Measurements from ENCODE around the gene AGPAT4. TPM values are rescaled to one million over a fixed set of nuclear protein-coding genes. Genes with fewer than 3 reads are reported as not detected.

Gene AGPAT4
- total RNA-seq, 1 donor from 2014 or later = 8.3 TPM

DNA sequence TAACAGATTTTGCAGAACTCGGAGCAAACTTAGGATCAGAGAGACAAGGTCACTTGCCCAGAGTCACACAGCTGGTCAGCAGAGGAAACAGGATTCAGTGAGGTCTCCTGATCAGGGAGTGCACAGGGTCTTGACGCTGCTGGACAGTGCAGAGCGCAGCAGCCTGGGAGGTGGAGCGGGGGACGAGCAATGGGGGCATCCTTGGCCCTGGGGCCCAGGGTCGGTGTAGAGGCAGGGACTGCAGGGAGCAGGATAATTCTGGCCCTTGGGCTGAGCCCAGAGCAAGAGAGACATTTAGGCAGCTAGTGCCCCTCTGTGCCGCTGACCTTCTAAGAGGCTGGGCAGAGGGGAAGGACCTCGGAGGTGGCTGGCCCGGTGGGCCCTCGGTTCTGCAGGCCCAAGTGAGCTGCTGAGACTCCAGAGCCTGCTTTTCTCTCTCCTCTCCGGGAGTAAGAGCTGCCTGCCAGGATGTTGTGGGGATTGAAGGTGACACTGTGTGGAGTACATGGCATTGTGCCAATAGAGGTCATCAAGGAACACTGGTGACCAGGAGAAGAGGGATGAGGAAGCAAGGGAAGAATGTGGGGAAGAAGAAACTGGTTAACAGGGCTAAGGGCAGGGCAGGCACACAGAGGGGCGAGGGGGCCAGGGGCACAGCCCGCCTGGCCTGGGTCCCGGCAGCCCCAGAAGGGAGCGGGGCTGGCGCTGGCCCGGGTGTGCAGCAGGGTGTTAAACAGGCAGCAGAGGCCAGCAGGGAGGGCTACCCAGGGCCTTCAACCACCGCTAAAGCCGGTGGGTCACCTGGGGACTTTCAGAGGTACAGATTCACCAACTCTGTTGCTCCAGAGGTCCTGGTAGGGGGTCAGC, 122.0 kb downstream of the AGPAT4 start:
- Mint-ChIP-seq H3K4me3 (ENCODE audit: unreplicated experiment) (no peak overlapping the region), H3K9me3 (ENCODE audit: unreplicated experiment) (peaks cover 3% of the 10 kb centered on the region), H3K27ac (ENCODE audit: unreplicated experiment) (no peak overlapping the region), H3K36me3 (ENCODE audit: unreplicated experiment) (peaks cover 4% of the 10 kb centered on the region), H3K27me3 (ENCODE audit: unreplicated experiment) (no peaks in the 10 kb centered on the region), H3K4me1 (ENCODE audit: unreplicated experiment) (no peaks in the 10 kb centered on the region)
- no peak for DNase-seq (ENCODE audit: extremely low spot score, unreplicated experiment)
- TF ChIP-seq CTCF (IDR thresholded peaks at IDR 0.05) = no peak

DNA sequence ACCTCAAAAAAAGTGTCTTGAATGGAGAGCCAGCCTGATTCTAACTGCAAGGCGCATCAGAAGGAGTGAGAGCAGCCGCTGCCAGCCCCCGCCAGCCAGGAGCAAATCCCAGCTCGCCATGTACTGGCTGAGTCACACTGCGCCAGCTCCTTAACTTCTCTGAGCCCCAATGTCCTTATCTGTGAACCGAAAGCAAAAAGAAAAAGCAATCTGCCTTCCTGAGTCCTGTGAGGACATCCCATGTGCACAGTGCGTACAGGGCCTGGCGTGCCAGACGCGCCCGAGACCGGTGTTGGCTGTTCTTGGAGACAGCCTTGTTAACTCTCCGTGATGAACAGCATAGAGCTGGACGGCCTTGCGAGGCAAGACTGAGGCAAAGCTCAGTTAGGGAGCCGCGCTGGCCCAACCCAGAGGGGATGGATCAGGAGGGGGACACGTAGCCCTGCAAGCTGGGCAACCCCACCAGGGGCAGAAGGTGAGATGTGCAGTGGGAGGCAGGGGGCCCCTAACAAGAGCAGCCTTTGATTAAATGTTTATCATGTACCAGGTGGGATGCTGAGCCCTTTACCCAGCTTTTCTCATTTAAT, 122.7 kb downstream of the AGPAT4 start:
- no peak overlapping the region for H3K27ac Mint-ChIP-seq (ENCODE audit: unreplicated experiment)
- DNase-seq (ENCODE audit: extremely low spot score, unreplicated experiment) = no peak
- H3K36me3 Mint-ChIP-seq (ENCODE audit: unreplicated experiment) = peaks cover 3% of the 10 kb centered on the region
- no peaks in the 10 kb centered on the region for H3K4me1 Mint-ChIP-seq (ENCODE audit: unreplicated experiment)
- no peak for TF ChIP-seq CTCF (IDR thresholded peaks at IDR 0.05)
- H3K9me3 Mint-ChIP-seq (ENCODE audit: unreplicated experiment) = no peaks in the 10 kb centered on the region
- H3K4me3 Mint-ChIP-seq (ENCODE audit: unreplicated experiment) = no peak overlapping the region
- H3K27me3 Mint-ChIP-seq (ENCODE audit: unreplicated experiment) = no peaks in the 10 kb centered on the region

DNA sequence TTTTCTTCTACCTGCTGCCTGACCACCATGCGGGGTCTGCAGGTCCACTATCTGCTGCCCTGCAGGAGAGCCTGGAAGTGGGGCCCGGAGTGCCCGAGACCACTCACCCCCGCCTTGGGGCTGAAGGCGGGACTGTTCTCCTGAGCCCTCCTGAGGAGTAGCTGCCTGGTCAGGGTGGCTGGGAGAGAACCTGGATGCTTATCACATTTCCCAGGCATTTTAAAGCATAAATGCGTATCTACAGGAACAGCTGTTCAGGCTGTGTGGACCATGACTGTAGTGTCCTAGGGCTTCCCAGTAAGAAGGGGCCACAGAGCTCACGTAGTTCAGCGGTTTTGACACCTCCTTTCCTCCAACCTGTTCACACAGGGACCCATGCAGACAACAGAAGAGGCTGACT, 123.3 kb downstream of the AGPAT4 start:
- Mint-ChIP-seq H3K4me3 (ENCODE audit: unreplicated experiment) (no peak overlapping the region), H3K9me3 (ENCODE audit: unreplicated experiment) (no peaks in the 10 kb centered on the region), H3K27me3 (ENCODE audit: unreplicated experiment) (no peaks in the 10 kb centered on the region), H3K4me1 (ENCODE audit: unreplicated experiment) (no peaks in the 10 kb centered on the region), H3K27ac (ENCODE audit: unreplicated experiment) (no peak overlapping the region), H3K36me3 (ENCODE audit: unreplicated experiment) (peaks cover 3% of the 10 kb centered on the region)
- DNase-seq (ENCODE audit: extremely low spot score, unreplicated experiment) = no peak
- no peak for TF ChIP-seq CTCF (IDR thresholded peaks at IDR 0.05)

- Mint-ChIP-seq H3K27me3 (ENCODE audit: unreplicated experiment) (no peaks in the 10 kb centered on the region), H3K4me1 (ENCODE audit: unreplicated experiment) (no peaks in the 10 kb centered on the region), H3K27ac (ENCODE audit: unreplicated experiment) (no peak overlapping the region), H3K9me3 (ENCODE audit: unreplicated experiment) (no peaks in the 10 kb centered on the region), H3K4me3 (ENCODE audit: unreplicated experiment) (no peak overlapping the region), H3K36me3 (ENCODE audit: unreplicated experiment) (peaks cover under 1% of the 10 kb centered on the region)
- no peak for DNase-seq (ENCODE audit: extremely low spot score, unreplicated experiment)
- no peak for TF ChIP-seq CTCF (IDR thresholded peaks at IDR 0.05)
These were observed 123.7 kb downstream of the AGPAT4 start for GRCh38 chr6:161150136-161150535.

DNA sequence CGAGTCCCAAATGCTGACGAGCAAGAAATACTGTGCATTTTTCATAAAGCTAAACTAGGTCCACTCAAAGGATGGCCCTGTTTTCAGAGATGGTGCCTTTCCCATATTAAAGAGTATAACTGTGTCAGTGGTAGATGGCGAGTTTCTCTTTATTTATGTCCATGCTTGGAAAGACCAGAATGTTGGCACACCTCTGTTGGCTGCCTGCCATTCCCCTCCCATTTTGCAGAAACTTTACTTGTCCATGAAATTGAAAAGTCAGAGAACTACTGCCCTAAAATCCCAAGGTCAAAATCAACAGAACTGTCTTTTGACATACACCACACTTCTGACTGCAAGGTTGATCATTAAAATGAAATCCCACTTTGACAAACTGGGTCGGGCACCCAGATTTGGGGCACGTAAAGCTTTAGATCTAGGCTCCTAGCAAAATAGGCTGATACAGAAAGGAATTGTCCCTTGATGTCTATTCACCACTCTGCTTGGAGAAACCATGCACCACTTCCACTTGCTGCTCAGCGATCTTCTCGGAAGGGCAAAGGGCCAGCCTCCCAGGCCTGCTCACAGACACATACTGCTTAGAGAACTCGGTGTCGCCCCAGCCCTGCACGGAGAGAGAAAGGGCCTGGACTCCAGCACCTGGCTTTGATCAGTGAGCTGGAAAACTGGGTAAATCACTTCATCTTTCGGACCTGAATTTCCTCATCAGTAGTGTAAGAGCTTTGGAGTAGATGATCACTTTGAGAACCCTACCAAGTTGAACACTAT, 130.0 kb downstream of the AGPAT4 start:
- DNase-seq (ENCODE audit: extremely low spot score, unreplicated experiment) = no peak
- Mint-ChIP-seq H3K4me3 (ENCODE audit: unreplicated experiment) (no peak overlapping the region), H3K9me3 (ENCODE audit: unreplicated experiment) (no peaks in the 10 kb centered on the region), H3K27me3 (ENCODE audit: unreplicated experiment) (no peaks in the 10 kb centered on the region), H3K4me1 (ENCODE audit: unreplicated experiment) (no peaks in the 10 kb centered on the region), H3K36me3 (ENCODE audit: unreplicated experiment) (peaks cover 11% of the 10 kb centered on the region), H3K27ac (ENCODE audit: unreplicated experiment) (no peak overlapping the region)
- no peak for TF ChIP-seq CTCF (IDR thresholded peaks at IDR 0.05)

Data from osteocyte (in vitro differentiated cells).